ENCODE results near the gene DNAH3. TPM values are rescaled to one million over a fixed set of nuclear protein-coding genes. Genes with fewer than 3 reads are reported as not detected.
A peak's percentile ranks its signal among the peaks of the same experiment; 100 is the strongest.

Gene DNAH3
- total RNA-seq, 4 donors from 2014 or later: 0.72 to 1.8 (median 1.4) TPM

DNA sequence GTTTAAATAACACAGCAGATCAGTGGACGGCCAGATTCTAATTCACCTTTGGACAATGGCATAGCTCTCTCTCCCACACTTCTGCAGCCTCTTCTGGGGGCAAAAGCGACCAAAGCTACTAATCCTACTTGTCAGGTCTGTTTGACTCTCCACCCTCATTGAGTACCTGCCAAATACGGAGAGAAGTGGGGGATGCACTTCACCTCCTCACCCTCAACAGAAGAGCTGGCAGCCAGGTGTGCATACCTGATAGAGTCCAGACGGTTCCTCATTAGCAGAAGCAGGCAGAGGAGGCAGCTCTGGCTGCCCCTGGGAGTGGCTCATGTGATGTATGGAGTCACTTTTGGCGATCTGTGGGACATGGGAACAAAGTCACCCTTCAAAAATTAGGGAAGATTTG, 4.9 kb downstream of the DNAH3 start:
- peak in 1 of 2 donors; percentile 45 for DNase-seq (ENCODE audit: low spot score in 2 of 2)
- H3K4me3 ChIP-seq (ENCODE audit: low read depth, poor library complexity, severe bottlenecking): no peak overlapping the region
- 54 to 63% methylated on average over 5 of the region's 5 CpGs for WGBS, 2 donors
- intact Hi-C loops (cut with DNase I; ENCODE audit: low total_unique reads): no loop called here
- TF ChIP-seq, protein P1, sequence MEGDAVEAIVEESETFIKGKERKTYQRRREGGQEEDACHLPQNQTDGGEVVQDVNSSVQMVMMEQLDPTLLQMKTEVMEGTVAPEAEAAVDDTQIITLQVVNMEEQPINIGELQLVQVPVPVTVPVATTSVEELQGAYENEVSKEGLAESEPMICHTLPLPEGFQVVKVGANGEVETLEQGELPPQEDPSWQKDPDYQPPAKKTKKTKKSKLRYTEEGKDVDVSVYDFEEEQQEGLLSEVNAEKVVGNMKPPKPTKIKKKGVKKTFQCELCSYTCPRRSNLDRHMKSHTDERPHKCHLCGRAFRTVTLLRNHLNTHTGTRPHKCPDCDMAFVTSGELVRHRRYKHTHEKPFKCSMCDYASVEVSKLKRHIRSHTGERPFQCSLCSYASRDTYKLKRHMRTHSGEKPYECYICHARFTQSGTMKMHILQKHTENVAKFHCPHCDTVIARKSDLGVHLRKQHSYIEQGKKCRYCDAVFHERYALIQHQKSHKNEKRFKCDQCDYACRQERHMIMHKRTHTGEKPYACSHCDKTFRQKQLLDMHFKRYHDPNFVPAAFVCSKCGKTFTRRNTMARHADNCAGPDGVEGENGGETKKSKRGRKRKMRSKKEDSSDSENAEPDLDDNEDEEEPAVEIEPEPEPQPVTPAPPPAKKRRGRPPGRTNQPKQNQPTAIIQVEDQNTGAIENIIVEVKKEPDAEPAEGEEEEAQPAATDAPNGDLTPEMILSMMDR (IDR thresholded peaks at IDR 0.05): no peak
- no peak for TF ChIP-seq POLR2A (IDR thresholded peaks at IDR 0.05)

DNA sequence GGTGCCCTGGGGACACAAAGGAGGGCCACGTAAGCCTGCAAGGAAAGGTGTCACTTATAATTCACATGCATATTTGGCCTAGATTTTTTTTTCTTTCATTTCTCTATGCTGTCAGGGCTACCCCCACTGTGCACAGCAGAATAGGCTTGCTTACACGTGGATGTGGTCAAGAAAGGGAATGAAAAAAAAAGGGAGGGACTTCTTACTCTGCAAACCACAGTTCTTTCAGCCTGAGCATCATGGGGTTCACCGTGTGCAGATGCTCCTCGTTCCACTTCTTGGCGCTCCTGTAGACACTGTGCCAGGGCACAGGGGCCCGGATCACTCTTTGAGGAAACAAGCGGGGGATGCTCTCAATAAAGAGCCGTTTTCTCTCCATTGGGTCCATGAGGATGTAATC, 16.6 kb downstream of the DNAH3 start:
- 80 to 81% methylated on average over 8 of the region's 8 CpGs for WGBS, 2 donors
- intact Hi-C loops (cut with DNase I; ENCODE audit: low total_unique reads): no loop called here
- TF ChIP-seq, protein P1 (IDR thresholded peaks at IDR 0.05): no peak
- TF ChIP-seq POLR2A (IDR thresholded peaks at IDR 0.05): no peak

DNA sequence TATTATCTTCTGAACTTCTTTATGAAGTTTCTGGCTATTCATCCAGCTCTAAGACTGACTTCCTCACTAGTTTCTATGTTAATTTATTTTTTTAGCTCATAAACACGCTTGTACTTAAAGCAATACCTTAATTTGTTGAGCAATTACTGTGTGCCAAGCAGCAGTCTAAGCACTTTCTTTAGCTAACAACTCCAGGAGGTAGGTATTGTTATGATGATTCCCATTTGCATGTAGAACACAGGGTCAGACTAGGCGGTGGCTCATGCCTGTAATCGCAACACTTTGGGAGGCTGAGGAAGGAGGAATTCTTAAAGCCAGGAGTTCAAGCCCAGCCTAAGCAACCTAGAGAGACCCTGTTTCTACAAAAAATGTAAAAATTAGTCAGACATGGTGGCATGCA, 19.8 kb downstream of the DNAH3 start:
- TF ChIP-seq POLR2A (IDR thresholded peaks at IDR 0.05): no peak
- TF ChIP-seq, protein P1 (IDR thresholded peaks at IDR 0.05): no peak
- DNase-seq (ENCODE audit: low spot score in 2 of 2): no peak
- intact Hi-C loops (cut with DNase I; ENCODE audit: low total_unique reads): no loop called here
- H3K4me3 ChIP-seq (ENCODE audit: low read depth, poor library complexity, severe bottlenecking): no peak overlapping the region
- WGBS, 2 donors: 89 to 91% methylated on average over 3 of the region's 3 CpGs

More for the DNA sequence above, 16.6 kb downstream of the DNAH3 start:
- no peak overlapping the region for H3K4me3 ChIP-seq (ENCODE audit: low read depth, poor library complexity, severe bottlenecking)
- DNase-seq (ENCODE audit: low spot score in 2 of 2): no peak

DNA sequence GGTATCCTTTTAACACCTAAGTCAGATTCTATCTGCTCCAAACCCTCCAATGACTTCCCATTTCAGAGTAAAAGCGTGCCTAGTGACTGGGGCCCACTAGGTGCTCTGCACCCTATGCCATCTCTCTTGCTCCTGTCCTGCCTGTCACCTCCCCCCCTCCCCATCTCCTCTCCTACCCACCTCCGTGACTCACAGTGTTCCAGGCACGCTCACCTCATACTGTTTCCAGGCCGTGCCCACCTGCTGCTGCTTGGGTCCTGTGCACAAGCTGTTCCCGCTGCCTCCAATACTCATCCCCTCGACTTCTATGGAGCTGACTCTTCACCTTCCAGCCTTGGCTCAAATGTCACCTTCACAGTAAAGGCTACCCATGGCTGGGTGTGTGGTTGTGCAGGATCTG, 21.7 kb downstream of the DNAH3 start:
- DNase-seq (ENCODE audit: low spot score in 2 of 2): no peak
- 93 to 94% methylated on average over 6 of the region's 6 CpGs for WGBS, 2 donors
- intact Hi-C loops (cut with DNase I; ENCODE audit: low total_unique reads): no loop called here
- TF ChIP-seq, protein P1 (IDR thresholded peaks at IDR 0.05): no peak
- TF ChIP-seq POLR2A (IDR thresholded peaks at IDR 0.05): no peak
- H3K4me3 ChIP-seq (ENCODE audit: low read depth, poor library complexity, severe bottlenecking): no peak overlapping the region

DNA sequence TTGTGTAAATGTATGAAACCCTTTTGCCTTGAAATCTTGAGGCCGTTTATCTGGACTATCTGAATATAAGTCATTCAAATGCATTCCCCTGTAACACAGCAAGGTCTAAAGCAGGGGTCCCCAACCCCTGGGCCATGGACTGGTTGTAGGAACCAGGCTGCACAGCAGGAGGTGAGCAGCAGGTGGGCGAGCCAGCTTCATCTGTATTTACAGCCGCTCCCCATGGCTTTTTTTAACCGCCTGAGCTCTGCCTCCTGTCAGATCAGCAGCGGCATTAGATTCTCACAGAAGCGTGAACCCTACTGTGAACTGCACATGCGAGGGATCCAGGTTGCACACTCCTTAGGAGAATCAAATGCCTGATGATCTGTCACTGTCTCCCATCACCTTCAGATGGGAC, 24.1 kb downstream of the DNAH3 start:
- no peak overlapping the region for H3K4me3 ChIP-seq (ENCODE audit: low read depth, poor library complexity, severe bottlenecking)
- DNase-seq (ENCODE audit: low spot score in 2 of 2): no peak
- TF ChIP-seq, protein P1 (IDR thresholded peaks at IDR 0.05): no peak
- no peak for TF ChIP-seq POLR2A (IDR thresholded peaks at IDR 0.05)
- intact Hi-C loops (cut with DNase I; ENCODE audit: low total_unique reads): no loop called here
- WGBS, 2 donors: 80 to 86% methylated on average over 7 of the region's 7 CpGs

DNA sequence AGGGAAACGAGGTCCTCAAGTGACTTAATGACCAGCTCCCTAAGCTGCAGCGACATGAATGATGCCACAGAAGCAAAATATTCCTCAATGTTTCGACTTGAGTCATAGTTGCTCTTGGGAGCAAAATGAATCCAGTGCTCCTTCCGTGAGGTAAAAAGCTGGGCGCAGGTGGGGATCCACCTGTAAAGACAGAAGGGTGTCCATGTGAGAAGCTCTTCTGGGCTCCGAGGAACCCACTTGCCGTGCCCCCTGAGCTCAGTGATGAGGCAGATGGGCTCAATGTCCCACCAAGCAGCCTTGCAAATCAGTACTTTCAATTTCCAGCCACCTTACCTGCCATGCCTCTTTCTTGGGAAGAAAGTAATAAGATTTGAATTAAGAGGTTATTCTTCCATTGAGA, 25.5 kb downstream of the DNAH3 start:
- TF ChIP-seq, protein P1 (IDR thresholded peaks at IDR 0.05): no peak
- TF ChIP-seq POLR2A (IDR thresholded peaks at IDR 0.05): no peak
- no peak overlapping the region for H3K4me3 ChIP-seq (ENCODE audit: low read depth, poor library complexity, severe bottlenecking)
- intact Hi-C loops (cut with DNase I; ENCODE audit: low total_unique reads): no loop called here
- peak in 1 of 2 donors; percentile 50 for DNase-seq (ENCODE audit: low spot score in 2 of 2)
- 89 to 93% methylated on average over 7 of the region's 7 CpGs for WGBS, 2 donors
